Tibial artery (tissue), 4 donors: ENCODE results near the gene GRK4.

ENCODE experiments used
- DNase-seq, 2 donors: peaks; one replicate each; pipeline ENCODE4 v3.0.0-alpha.2; 2019
- H3K27ac ChIP-seq, 2 donors: fragments of 200-600 bp; sonication (generic) in 1 of 2; 1 replicate in 1 of 2; 2 replicates in 1 of 2; pipeline ENCODE4 v1.5.1; 2018 to 2019; ENCODE audit warnings: mild to moderate bottlenecking in 1 of 2
- H3K27me3 ChIP-seq, 2 donors: fragments of 200-600 bp; sonication (generic) in 1 of 2; one replicate each; pipeline versions ENCODE4 v1.5.1 to v1.6.0; 2016 to 2019
- H3K36me3 ChIP-seq, 3 donors: fragments of 200-600 bp; sonication (generic) in 2 of 3; one replicate each; pipeline ENCODE4 v1.5.1; 2016 to 2019; ENCODE audit warnings: mild to moderate bottlenecking in 2 of 3
- H3K4me1 ChIP-seq, 4 donors: fragments of 200-600 bp; sonication (generic) in 2 of 4; 1 replicate in 3 of 4; 2 replicates in 1 of 4; pipeline ENCODE4 v1.5.1; 2016 to 2019
- H3K4me3 ChIP-seq, 2 donors: fragments of 200-600 bp; sonication (generic) in 1 of 2; 1 replicate in 1 of 2; 2 replicates in 1 of 2; pipeline ENCODE4 v1.5.1; 2018 to 2019; ENCODE audit warnings: mild to moderate bottlenecking in 2 of 2
- H3K9me3 ChIP-seq, 3 donors: fragments of 200-600 bp; sonication (generic) in 1 of 3; one replicate each; pipeline ENCODE4 v1.5.1; 2016 to 2019
- intact Hi-C: fragments of 100-400 bp; cut with DNase I; formaldehyde crosslinking; loops from one replicate; pipeline ENCODE4 v1.15.0; 2023; ENCODE audit warnings: low total_unique reads
- TF ChIP-seq, protein P1 (sequence below), 2 experiments: fragments of 200-600 bp in 1 of 2; fragments of 450-650 bp in 1 of 2; IDR thresholded peaks; one replicate each; pipeline ENCODE4 v1.5.1; 2017 to 2019; ENCODE audit warnings: antibody characterized with exemption in 2 of 2, mild to moderate bottlenecking in 1 of 2, moderate library complexity in 1 of 2

The GRK4 gene

DNA sequence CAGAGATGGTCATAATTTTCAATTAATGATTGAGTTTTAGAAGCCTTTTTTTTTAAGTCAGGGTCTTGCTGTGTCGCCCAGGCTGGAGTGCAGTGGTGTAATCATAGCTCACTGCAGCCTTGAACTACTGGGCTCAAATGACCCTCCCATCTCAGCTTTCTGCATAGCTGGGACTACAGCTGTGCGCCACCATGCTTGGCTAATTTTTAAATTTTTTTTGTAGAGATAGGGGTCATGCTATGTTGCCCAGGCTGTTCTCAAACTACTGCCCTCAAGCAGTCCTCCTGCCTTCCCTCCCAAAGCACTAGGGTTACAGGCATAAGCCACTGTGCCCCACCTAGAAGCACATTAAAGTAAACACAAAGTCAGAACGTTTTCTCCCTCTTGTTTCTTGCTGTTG lies 59.3 kb downstream of the GRK4 start:
- no peaks in the 10 kb centered on the region for H3K4me1 ChIP-seq
- H3K27ac ChIP-seq = no peak overlapping the region
- TF ChIP-seq, protein P1, sequence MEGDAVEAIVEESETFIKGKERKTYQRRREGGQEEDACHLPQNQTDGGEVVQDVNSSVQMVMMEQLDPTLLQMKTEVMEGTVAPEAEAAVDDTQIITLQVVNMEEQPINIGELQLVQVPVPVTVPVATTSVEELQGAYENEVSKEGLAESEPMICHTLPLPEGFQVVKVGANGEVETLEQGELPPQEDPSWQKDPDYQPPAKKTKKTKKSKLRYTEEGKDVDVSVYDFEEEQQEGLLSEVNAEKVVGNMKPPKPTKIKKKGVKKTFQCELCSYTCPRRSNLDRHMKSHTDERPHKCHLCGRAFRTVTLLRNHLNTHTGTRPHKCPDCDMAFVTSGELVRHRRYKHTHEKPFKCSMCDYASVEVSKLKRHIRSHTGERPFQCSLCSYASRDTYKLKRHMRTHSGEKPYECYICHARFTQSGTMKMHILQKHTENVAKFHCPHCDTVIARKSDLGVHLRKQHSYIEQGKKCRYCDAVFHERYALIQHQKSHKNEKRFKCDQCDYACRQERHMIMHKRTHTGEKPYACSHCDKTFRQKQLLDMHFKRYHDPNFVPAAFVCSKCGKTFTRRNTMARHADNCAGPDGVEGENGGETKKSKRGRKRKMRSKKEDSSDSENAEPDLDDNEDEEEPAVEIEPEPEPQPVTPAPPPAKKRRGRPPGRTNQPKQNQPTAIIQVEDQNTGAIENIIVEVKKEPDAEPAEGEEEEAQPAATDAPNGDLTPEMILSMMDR (IDR thresholded peaks at IDR 0.05) = no peak
- H3K9me3 ChIP-seq = no peaks in the 10 kb centered on the region
- peak in 1 of 2 donors; percentile 10 for DNase-seq
- no peaks in the 10 kb centered on the region for H3K36me3 ChIP-seq
- H3K27me3 ChIP-seq = no peaks in the 10 kb centered on the region
- intact Hi-C loops = no loop called here
- no peak overlapping the region for H3K4me3 ChIP-seq

DNA sequence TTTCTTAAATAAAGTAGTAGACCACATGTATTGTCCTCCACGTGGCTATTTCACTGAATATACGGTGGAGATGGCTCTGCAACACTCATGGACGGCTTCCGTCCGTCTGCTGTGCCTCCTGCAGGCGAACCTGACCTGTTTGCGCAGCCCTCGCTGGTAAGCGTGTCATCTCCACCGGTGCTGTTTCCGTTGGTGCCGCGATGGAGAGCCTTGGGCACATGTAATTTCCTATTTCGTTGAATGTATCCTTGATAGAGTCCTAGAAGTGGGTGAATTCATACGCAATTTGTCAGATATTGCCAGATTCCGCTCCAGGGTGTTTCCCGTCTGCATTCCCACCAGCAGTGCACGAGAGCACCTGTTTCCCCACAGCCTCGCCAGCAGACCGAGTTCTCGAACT lies 62.5 kb downstream of the GRK4 start:
- peak in 1 of 2 donors; percentile 51 for DNase-seq
- no peaks in the 10 kb centered on the region for H3K36me3 ChIP-seq
- H3K27me3 ChIP-seq = no peaks in the 10 kb centered on the region
- TF ChIP-seq, protein P1 (IDR thresholded peaks at IDR 0.05) = no peak
- intact Hi-C loops = no loop called here
- no peaks in the 10 kb centered on the region for H3K9me3 ChIP-seq
- no peak overlapping the region for H3K27ac ChIP-seq
- no peak overlapping the region for H3K4me3 ChIP-seq
- no peaks in the 10 kb centered on the region for H3K4me1 ChIP-seq

DNA sequence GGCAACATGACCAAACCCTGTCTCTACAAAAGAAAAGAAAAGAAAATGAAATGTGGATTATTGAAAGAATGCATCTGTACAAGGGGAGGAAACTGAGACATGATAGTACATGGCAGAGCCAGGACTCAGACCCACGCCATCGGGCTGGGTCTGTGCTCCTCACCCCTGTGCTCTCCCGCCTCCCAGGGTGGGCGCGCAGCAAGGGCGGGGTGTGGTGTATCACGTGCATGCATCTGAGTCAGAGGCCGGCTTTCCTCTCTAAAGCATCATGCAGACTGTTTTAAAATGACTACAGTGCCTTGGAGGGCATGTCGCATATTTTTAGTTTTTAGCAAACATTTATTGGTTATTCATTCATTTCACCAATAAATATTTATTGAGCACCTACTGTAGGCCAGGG lies 63.2 kb downstream of the GRK4 start:
- Histone ChIP-seq H3K4me1 (no peaks in the 10 kb centered on the region), H3K4me3 (no peak overlapping the region), H3K27me3 (no peaks in the 10 kb centered on the region), H3K9me3 (no peaks in the 10 kb centered on the region), H3K36me3 (no peaks in the 10 kb centered on the region), H3K27ac (no peak overlapping the region)
- DNase-seq = peak in 1 of 2 donors; percentile 40
- TF ChIP-seq, protein P1 (IDR thresholded peaks at IDR 0.05) = no peak
- intact Hi-C loops = no loop called here

DNA sequence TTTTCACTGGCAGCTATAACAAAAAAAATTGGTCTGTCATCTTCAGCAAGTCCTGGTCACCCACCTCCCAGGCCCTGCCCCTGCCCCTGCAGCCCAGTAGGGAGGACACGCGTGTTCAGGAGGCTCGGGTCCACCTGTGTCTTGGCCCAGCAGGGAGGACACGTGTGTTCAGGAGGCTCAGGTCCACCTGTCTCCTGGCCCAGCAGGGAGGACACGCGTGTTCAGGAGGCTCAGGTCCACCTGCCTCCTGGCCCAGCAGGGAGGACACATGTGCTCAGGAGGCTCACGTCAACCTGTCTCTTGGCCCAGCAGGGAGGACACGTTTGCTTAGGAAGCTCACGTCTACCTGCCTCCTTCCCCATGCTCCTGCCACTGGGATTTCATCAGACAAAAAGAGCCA lies 66.1 kb downstream of the GRK4 start:
- intact Hi-C loops = no loop called here
- peak in 1 of 2 donors; percentile 2 for DNase-seq
- no peak overlapping the region for H3K4me3 ChIP-seq
- TF ChIP-seq, protein P1 (IDR thresholded peaks at IDR 0.05) = no peak
- H3K9me3 ChIP-seq = no peaks in the 10 kb centered on the region
- H3K36me3 ChIP-seq = no peaks in the 10 kb centered on the region
- no peak overlapping the region for H3K27ac ChIP-seq
- no peaks in the 10 kb centered on the region for H3K4me1 ChIP-seq
- no peaks in the 10 kb centered on the region for H3K27me3 ChIP-seq

DNA sequence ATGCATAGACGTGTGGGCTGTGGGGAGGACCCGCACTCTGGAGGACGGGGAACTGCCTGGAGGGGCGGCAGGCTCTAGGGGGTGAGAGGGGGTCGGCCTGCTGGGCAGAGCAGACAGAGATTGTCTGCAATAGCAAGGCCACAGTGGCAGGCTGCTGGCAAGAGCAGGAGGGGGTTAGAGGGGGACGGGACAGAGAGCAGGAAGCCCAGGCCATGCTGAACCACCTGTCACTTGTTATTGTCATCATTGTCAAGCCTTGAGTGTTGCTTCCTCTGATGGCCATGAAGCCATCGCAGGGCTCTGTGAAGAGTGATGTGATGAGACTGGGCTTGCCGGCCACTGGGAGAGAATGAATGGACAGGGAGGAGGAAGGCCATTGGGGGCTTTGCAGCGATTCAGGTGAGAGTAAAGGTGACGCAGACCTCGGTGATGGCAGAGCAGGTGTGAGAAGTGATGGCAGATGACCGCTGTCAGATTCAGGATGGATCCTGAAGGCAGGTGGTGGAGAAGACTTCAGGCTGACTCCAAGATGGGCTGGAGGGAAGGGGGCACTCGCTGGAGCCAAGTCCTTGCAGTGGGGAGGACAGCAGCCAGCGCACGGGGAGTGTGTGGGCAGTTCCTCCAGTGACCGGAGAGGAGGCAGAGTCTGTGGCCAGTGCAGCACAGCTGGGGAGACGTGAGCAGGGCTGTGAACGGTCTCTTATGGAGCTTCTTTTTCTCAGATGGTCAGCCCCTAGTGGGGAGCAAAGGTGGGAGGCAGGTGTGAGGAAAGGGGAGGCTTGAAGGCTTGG lies 67.4 kb downstream of the GRK4 start:
- Histone ChIP-seq H3K27ac (no peak overlapping the region), H3K4me1 (no peaks in the 10 kb centered on the region), H3K4me3 (no peak overlapping the region), H3K27me3 (no peaks in the 10 kb centered on the region), H3K36me3 (no peaks in the 10 kb centered on the region), H3K9me3 (no peaks in the 10 kb centered on the region)
- TF ChIP-seq, protein P1 (IDR thresholded peaks at IDR 0.05) = no peak
- intact Hi-C loops = no loop called here
- peak in 1 of 2 donors; percentile 51 for DNase-seq
